Tibial nerve (tissue), 3 donors: ENCODE measurements around the gene LMBRD2.

Experiments
- EP300 ChIP-seq, 2 donors: sonication (generic); formaldehyde crosslinking; IDR thresholded peaks; one replicate each; pipeline ENCODE4 v1.6.1; 2017; ENCODE audit warnings: antibody characterized with exemption in 2 of 2, mild to moderate bottlenecking in 1 of 2
- POLR2A ChIP-seq, 2 donors: fragments of 450-650 bp; IDR thresholded peaks; one replicate each; pipeline ENCODE4 v1.6.1; 2017; ENCODE audit warnings: antibody characterized with exemption in 2 of 2, mild to moderate bottlenecking in 2 of 2, moderate library complexity in 2 of 2

GRCh38 chr5:36198281-36198680 is 46.6 kb upstream of the LMBRD2 start:
- TF ChIP-seq POLR2A (IDR thresholded peaks at IDR 0.05): no peak
- TF ChIP-seq EP300 (IDR thresholded peaks at IDR 0.05): no peak
